ES-I3 (cell line): ENCODE measurements around the gene FAM90A1.
"Not testable (repeated sequence)": the region's sequence is repeated elsewhere in the genome, so short reads cannot be mapped to it uniquely, and the experiment has no call there.

Experiments
- H3K36me3 ChIP-seq: 2 replicates; pipeline ENCODE4 v1.6.1; 2013; ENCODE audit warnings: mild to moderate bottlenecking, low read length, control low read depth, moderate library complexity; ENCODE audit not compliant: insufficient read depth
- H3K4me1 ChIP-seq: 2 replicates; pipeline ENCODE4 v1.6.1; 2013; ENCODE audit warnings: mild to moderate bottlenecking, control low read depth, low read length; ENCODE audit not compliant: insufficient read depth
- H3K9ac ChIP-seq: 2 replicates; pipeline ENCODE4 v1.6.1; 2013; ENCODE audit warnings: low read depth, mild to moderate bottlenecking, low read length, moderate library complexity
- H3K9me3 ChIP-seq: 2 replicates; pipeline ENCODE4 v1.6.1; 2013; ENCODE audit warnings: mild to moderate bottlenecking, low read length, moderate library complexity; ENCODE audit not compliant: control insufficient read depth, insufficient read depth

FAM90A1 gene

GRCh38 chr12:8226992-8227731 is at the start of gene FAM90A1:
FAM90A1 (minus strand) TSS chr12:8227618; CDS start chr12:8224832, 2,786 bp downstream.
- not testable (repeated sequence) for H3K9me3 ChIP-seq, H3K4me1 ChIP-seq, H3K36me3 ChIP-seq
- H3K9ac ChIP-seq, result peak within 1 kb of the TSS; percentile 83; the same call in 1 of the 2 replicates

GRCh38 chr12:8276397-8276796 is 49.0 kb upstream of the FAM90A1 start:
- not testable (repeated sequence) for H3K4me1 ChIP-seq, H3K36me3 ChIP-seq, H3K9me3 ChIP-seq, H3K9ac ChIP-seq

GRCh38 chr12:8266706-8267105 is 39.3 kb upstream of the FAM90A1 start:
- not testable (repeated sequence) for H3K9ac ChIP-seq, H3K9me3 ChIP-seq, H3K36me3 ChIP-seq, H3K4me1 ChIP-seq

GRCh38 chr12:8264236-8264635 is 36.8 kb upstream of the FAM90A1 start:
- H3K4me1 ChIP-seq, H3K9me3 ChIP-seq, H3K36me3 ChIP-seq, H3K9ac ChIP-seq: not testable (repeated sequence)

GRCh38 chr12:8261111-8261554 is 33.7 kb upstream of the FAM90A1 start:
- H3K4me1 ChIP-seq, H3K9me3 ChIP-seq, H3K36me3 ChIP-seq, H3K9ac ChIP-seq: not testable (repeated sequence)

GRCh38 chr12:8256356-8256755 is 28.9 kb upstream of the FAM90A1 start:
- H3K9ac ChIP-seq, H3K9me3 ChIP-seq, H3K4me1 ChIP-seq, H3K36me3 ChIP-seq: not testable (repeated sequence)

GRCh38 chr12:8254705-8255104 is 27.3 kb upstream of the FAM90A1 start:
- H3K4me1 ChIP-seq, result not testable (repeated sequence)

GRCh38 chr12:8252056-8252818 is 24.8 kb upstream of the FAM90A1 start:
- H3K9me3 ChIP-seq, H3K9ac ChIP-seq, H3K4me1 ChIP-seq, H3K36me3 ChIP-seq: not testable (repeated sequence)

More at GRCh38 chr12:8254705-8255104, 27.3 kb upstream of the FAM90A1 start:
- not testable (repeated sequence) for H3K9me3 ChIP-seq, H3K9ac ChIP-seq, H3K36me3 ChIP-seq

- not testable (repeated sequence) for H3K4me1 ChIP-seq, H3K9me3 ChIP-seq, H3K36me3 ChIP-seq, H3K9ac ChIP-seq
Observed at GRCh38 chr12:8251616-8252015, 24.2 kb upstream of the FAM90A1 start.

- not testable (repeated sequence) for H3K9me3 ChIP-seq, H3K9ac ChIP-seq, H3K36me3 ChIP-seq, H3K4me1 ChIP-seq
Observed at GRCh38 chr12:8246941-8247535, 19.6 kb upstream of the FAM90A1 start.

GRCh38 chr12:8243682-8244161 is 16.3 kb upstream of the FAM90A1 start:
- H3K36me3 ChIP-seq, H3K4me1 ChIP-seq, H3K9me3 ChIP-seq: not testable (repeated sequence)
- peak overlapping the region; percentile 88 for H3K9ac ChIP-seq

GRCh38 chr12:8242880-8243681 is 15.7 kb upstream of the FAM90A1 start:
- H3K9ac ChIP-seq, result peak overlapping the region; percentile 71
- not testable (repeated sequence) for H3K4me1 ChIP-seq, H3K9me3 ChIP-seq

GRCh38 chr12:8242622-8242879 is 15.1 kb upstream of the FAM90A1 start:
- not testable (repeated sequence) for H3K36me3 ChIP-seq
- peak overlapping the region; percentile 71 for H3K9ac ChIP-seq

More at GRCh38 chr12:8242880-8243681, 15.7 kb upstream of the FAM90A1 start:
- H3K36me3 ChIP-seq, result not testable (repeated sequence)

GRCh38 chr12:8241917-8242621 is 14.7 kb upstream of the FAM90A1 start:
- not testable (repeated sequence) for H3K4me1 ChIP-seq, H3K9me3 ChIP-seq
- H3K9ac ChIP-seq, result peak overlapping the region; percentile 71

More at GRCh38 chr12:8242622-8242879, 15.1 kb upstream of the FAM90A1 start:
- not testable (repeated sequence) for H3K4me1 ChIP-seq, H3K9me3 ChIP-seq

More at GRCh38 chr12:8241917-8242621, 14.7 kb upstream of the FAM90A1 start:
- H3K36me3 ChIP-seq, result not testable (repeated sequence)
